ENCODE measurements around the gene NUP98. TPM values are rescaled to one million over a fixed set of nuclear protein-coding genes. Genes with fewer than 3 reads are reported as not detected.

Gene NUP98
- total RNA-seq, 1 experiment from 2014 or later, result 114 TPM

DNA sequence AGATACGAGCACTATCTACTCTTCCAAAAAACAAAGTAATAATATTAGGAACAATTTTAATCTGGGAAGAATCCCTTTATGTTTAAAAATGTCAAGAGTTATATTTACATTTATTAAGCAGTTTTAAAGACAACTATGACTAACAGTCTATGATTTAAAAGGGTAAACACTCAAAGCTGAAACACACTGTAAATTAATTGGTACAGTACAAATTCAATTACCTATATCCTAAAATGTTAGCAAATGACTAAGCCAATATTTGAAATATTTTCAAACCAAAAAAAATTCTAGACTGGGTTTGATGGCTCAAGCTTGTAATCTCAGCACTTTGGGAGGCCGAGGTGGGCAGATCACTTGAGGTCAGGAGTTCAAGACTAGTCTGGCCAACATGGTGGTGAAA is 90.2 kb downstream of the NUP98 start:
- Mint-ChIP-seq H3K4me1 (ENCODE audit: low read depth, unreplicated experiment) (no peaks in the 10 kb centered on the region), H3K36me3 (ENCODE audit: insufficient read depth, unreplicated experiment) (peaks cover 52% of the 10 kb centered on the region), H3K27me3 (ENCODE audit: unreplicated experiment) (no peaks in the 10 kb centered on the region), H3K4me3 (ENCODE audit: low read depth, unreplicated experiment) (no peak overlapping the region), H3K27ac (ENCODE audit: unreplicated experiment) (no peak overlapping the region), H3K9me3 (ENCODE audit: low read depth, unreplicated experiment) (no peaks in the 10 kb centered on the region)
- no TSS peak for BruUV-seq (replicated peaks)
- no peak for TF ChIP-seq CTCF (IDR thresholded peaks at IDR 0.05; ENCODE audit: unreplicated experiment)
- intact Hi-C loops (cut with micrococcal nuclease; ENCODE audit: unreplicated experiment), result no loop called here
- DNase-seq, result no peak
- CTCF ChIA-PET, result no interaction called here

DNA sequence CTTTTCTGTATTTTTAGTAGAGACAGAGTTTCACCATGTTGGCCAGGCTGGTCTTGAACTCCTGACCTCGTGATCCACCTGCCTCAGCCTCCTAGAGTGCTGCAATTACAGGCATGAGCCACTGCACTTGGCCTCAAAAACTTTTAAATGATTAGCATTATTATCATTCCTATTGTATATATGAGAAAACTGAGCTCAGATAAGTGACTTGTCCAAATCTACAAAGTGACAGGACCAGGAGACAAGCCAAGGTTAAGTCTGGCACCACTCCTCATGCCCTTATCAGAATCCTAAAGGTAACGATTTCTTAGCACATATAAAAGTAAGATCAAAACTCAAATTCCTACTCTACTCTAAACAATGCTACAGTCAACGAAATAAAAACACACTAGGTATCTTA is 94.0 kb downstream of the NUP98 start:
- BruUV-seq (replicated peaks), result no TSS peak
- Mint-ChIP-seq H3K27ac (ENCODE audit: unreplicated experiment) (no peak overlapping the region), H3K9me3 (ENCODE audit: low read depth, unreplicated experiment) (no peaks in the 10 kb centered on the region), H3K27me3 (ENCODE audit: unreplicated experiment) (no peaks in the 10 kb centered on the region), H3K36me3 (ENCODE audit: insufficient read depth, unreplicated experiment) (peaks cover 60% of the 10 kb centered on the region), H3K4me1 (ENCODE audit: low read depth, unreplicated experiment) (no peaks in the 10 kb centered on the region), H3K4me3 (ENCODE audit: low read depth, unreplicated experiment) (no peak overlapping the region)
- TF ChIP-seq CTCF (IDR thresholded peaks at IDR 0.05; ENCODE audit: unreplicated experiment), result no peak
- CTCF ChIA-PET, result interaction anchor here (0.6 kb wide), 1 partner anchor 89 kb away, joined by 8 read pairs; no protein-coding TSS in a partner anchor
- intact Hi-C loops (cut with micrococcal nuclease; ENCODE audit: unreplicated experiment), result no loop called here
- no peak for DNase-seq

GRCh38 chr11:3700910-3701309 is 96.4 kb downstream of the NUP98 start:
- BruUV-seq (replicated peaks), result no TSS peak
- H3K27ac Mint-ChIP-seq (ENCODE audit: unreplicated experiment), result no peak overlapping the region
- no peak overlapping the region for H3K4me3 Mint-ChIP-seq (ENCODE audit: low read depth, unreplicated experiment)
- no peak for DNase-seq
- no peaks in the 10 kb centered on the region for H3K27me3 Mint-ChIP-seq (ENCODE audit: unreplicated experiment)
- no peak for TF ChIP-seq CTCF (IDR thresholded peaks at IDR 0.05; ENCODE audit: unreplicated experiment)
- peaks cover 51% of the 10 kb centered on the region for H3K36me3 Mint-ChIP-seq (ENCODE audit: insufficient read depth, unreplicated experiment)
- intact Hi-C loops (cut with micrococcal nuclease; ENCODE audit: unreplicated experiment), result no loop called here
- H3K9me3 Mint-ChIP-seq (ENCODE audit: low read depth, unreplicated experiment), result no peaks in the 10 kb centered on the region
- H3K4me1 Mint-ChIP-seq (ENCODE audit: low read depth, unreplicated experiment), result no peaks in the 10 kb centered on the region
- CTCF ChIA-PET, result interaction anchor here (0.6 kb wide), 1 partner anchor 373 kb away, joined by 9 read pairs; no protein-coding TSS in a partner anchor

GRCh38 chr11:3700410-3700809 is 96.9 kb downstream of the NUP98 start:
- H3K4me1 Mint-ChIP-seq (ENCODE audit: low read depth, unreplicated experiment), result no peaks in the 10 kb centered on the region
- no peak for DNase-seq
- no peak overlapping the region for H3K4me3 Mint-ChIP-seq (ENCODE audit: low read depth, unreplicated experiment)
- no TSS peak for BruUV-seq (replicated peaks)
- no peaks in the 10 kb centered on the region for H3K27me3 Mint-ChIP-seq (ENCODE audit: unreplicated experiment)
- intact Hi-C loops (cut with micrococcal nuclease; ENCODE audit: unreplicated experiment), result no loop called here
- H3K27ac Mint-ChIP-seq (ENCODE audit: unreplicated experiment), result no peak overlapping the region
- CTCF ChIA-PET, result interaction anchor here (0.6 kb wide), 2 partner anchors 75 to 374 kb away, joined by 5 to 9 read pairs; no protein-coding TSS in a partner anchor
- H3K9me3 Mint-ChIP-seq (ENCODE audit: low read depth, unreplicated experiment), result no peaks in the 10 kb centered on the region
- TF ChIP-seq CTCF (IDR thresholded peaks at IDR 0.05; ENCODE audit: unreplicated experiment), result no peak
- H3K36me3 Mint-ChIP-seq (ENCODE audit: insufficient read depth, unreplicated experiment), result peaks cover 54% of the 10 kb centered on the region
